Mesenchymal stem cell (in vitro differentiated cells and primary cell): ENCODE results near the gene OPCML.

Experiments
- DNase-seq: peaks from one replicate; pipeline ENCODE4 v3.0.0-alpha.2; 2013
- H2AFZ ChIP-seq: one replicate; pipeline ENCODE4 v1.6.1; 2013; ENCODE audit warnings: low read depth, mild to moderate bottlenecking, control low read depth, inconsistent platforms, low read length, moderate library complexity
- H2AK5ac ChIP-seq: 2 replicates; pipeline ENCODE4 v1.6.1; 2013; ENCODE audit warnings: low read length, moderate library complexity, mild to moderate bottlenecking, inconsistent platforms; ENCODE audit not compliant: severe bottlenecking
- H2BK120ac ChIP-seq: one replicate; pipeline ENCODE4 v1.6.1; 2013; ENCODE audit warnings: low read depth, mild to moderate bottlenecking, inconsistent platforms, low read length, moderate library complexity
- H2BK12ac ChIP-seq, 2 experiments: one replicate each; pipeline ENCODE4 v1.6.1; 2013; ENCODE audit warnings: inconsistent platforms in 2 of 2, low read length in 2 of 2, mild to moderate bottlenecking in 2 of 2, moderate library complexity in 2 of 2, control low read depth in 1 of 2
- H2BK15ac ChIP-seq: one replicate; pipeline ENCODE4 v1.6.1; 2013; ENCODE audit warnings: mild to moderate bottlenecking, low read depth, inconsistent platforms; ENCODE audit not compliant: poor library complexity, severe bottlenecking
- H2BK5ac ChIP-seq: 2 replicates; pipeline ENCODE4 v1.6.1; 2013; ENCODE audit warnings: low read depth, mild to moderate bottlenecking, low read length, control low read depth, inconsistent platforms; ENCODE audit not compliant: poor library complexity, severe bottlenecking
- H3K14ac ChIP-seq, 2 experiments: one replicate each; pipeline ENCODE4 v1.6.1; 2013; ENCODE audit warnings: inconsistent platforms in 2 of 2, low read length in 2 of 2, control low read depth in 1 of 2, mild to moderate bottlenecking in 1 of 2, moderate library complexity in 1 of 2
- H3K18ac ChIP-seq, 2 experiments: one replicate each; pipeline ENCODE4 v1.6.1; 2013; ENCODE audit warnings: inconsistent platforms in 2 of 2, low read length in 2 of 2, control low read depth in 1 of 2, low read depth in 1 of 2, mild to moderate bottlenecking in 1 of 2
- H3K23ac ChIP-seq, 2 experiments: one replicate each; pipeline ENCODE4 v1.6.1; 2013; ENCODE audit warnings: inconsistent platforms in 2 of 2, low read length in 2 of 2, mild to moderate bottlenecking in 2 of 2, moderate library complexity in 2 of 2, control low read depth in 1 of 2
- H3K27ac ChIP-seq: 2 replicates; pipeline ENCODE4 v1.5.1; 2013; ENCODE audit warnings: mild to moderate bottlenecking, moderate library complexity, low read length, control low read depth, inconsistent platforms; ENCODE audit not compliant: poor library complexity, severe bottlenecking
- H3K27me3 ChIP-seq, 2 experiments: 2 replicates each; pipeline versions ENCODE4 v1.6.1 to v1.7.0; 2013; ENCODE audit warnings: low read length in 2 of 2, mild to moderate bottlenecking in 2 of 2, moderate library complexity in 2 of 2, control low read depth in 1 of 2, inconsistent platforms in 1 of 2; ENCODE audit not compliant: control insufficient read depth in 1 of 2, insufficient read depth in 1 of 2
- H3K36me3 ChIP-seq, 2 experiments: 2 replicates each; pipeline versions ENCODE4 v1.6.1 to v1.7.0; 2013; ENCODE audit warnings: low read length in 2 of 2, control low read depth in 1 of 2, inconsistent platforms in 1 of 2, low read depth in 1 of 2, mild to moderate bottlenecking in 1 of 2; ENCODE audit not compliant: insufficient read depth in 2 of 2, control insufficient read depth in 1 of 2
- H3K4ac ChIP-seq, 2 experiments: one replicate each; pipeline ENCODE4 v1.6.1; 2013; ENCODE audit warnings: inconsistent platforms in 2 of 2, low read length in 2 of 2, mild to moderate bottlenecking in 2 of 2, moderate library complexity in 2 of 2, control low read depth in 1 of 2, low read depth in 1 of 2
- H3K4me1 ChIP-seq: 2 replicates; pipeline ENCODE4 v1.6.1; 2013; ENCODE audit warnings: low read depth, low read length, control low read depth; ENCODE audit not compliant: control insufficient read depth, insufficient read depth
- H3K4me2 ChIP-seq: 2 replicates; pipeline ENCODE4 v1.6.1; 2013; ENCODE audit warnings: low read length, mild to moderate bottlenecking, inconsistent platforms; ENCODE audit not compliant: poor library complexity, severe bottlenecking
- H3K4me3 ChIP-seq, 2 experiments: 2 replicates each; pipeline versions ENCODE4 v1.5.1 to v1.7.0; 2013; ENCODE audit warnings: low read length in 2 of 2, mild to moderate bottlenecking in 2 of 2, control low read depth in 1 of 2, low read depth in 1 of 2; ENCODE audit not compliant: insufficient read depth in 1 of 2
- H3K79me1 ChIP-seq: replicated peaks from 2 replicates; pipeline ENCODE4 v1.6.1; 2013; ENCODE audit warnings: mild to moderate bottlenecking, control low read depth, low read length, inconsistent platforms; ENCODE audit not compliant: poor library complexity, severe bottlenecking
- H3K9ac ChIP-seq: 2 replicates; pipeline ENCODE4 v1.7.0; 2013; ENCODE audit warnings: mild to moderate bottlenecking, low read length, moderate library complexity
- H3K9me3 ChIP-seq: 2 replicates; pipeline ENCODE4 v1.7.0; 2013; ENCODE audit warnings: mild to moderate bottlenecking, low read length; ENCODE audit not compliant: control insufficient read depth
- H4K8ac ChIP-seq: one replicate; pipeline ENCODE4 v1.6.1; 2013; ENCODE audit warnings: inconsistent platforms, mild to moderate bottlenecking, low read length, moderate library complexity
- H4K91ac ChIP-seq: one replicate; pipeline ENCODE4 v1.6.1; 2013; ENCODE audit warnings: mild to moderate bottlenecking, low read length, inconsistent platforms
- WGBS: methylation state at CpG from one replicate; pipeline ENCODE4 v1.1.7; 2013; ENCODE audit warnings: mixed read lengths; 5-methylcytosine and 5-hydroxymethylcytosine counted together

OPCML gene

GRCh38 chr11:132463295-132464002 is 1068.9 kb downstream of the OPCML start:
- Histone ChIP-seq H3K4me2 (no peak overlapping the region), H4K91ac (no peak overlapping the region), H2BK15ac (no peak overlapping the region), H3K9ac (no peak overlapping the region), H3K9me3 (peaks cover 3% of the 10 kb centered on the region), H3K4ac (no peak overlapping the region), H3K18ac (no peak overlapping the region), H3K4me3 (no peak overlapping the region), H2AFZ (no peak overlapping the region), H3K23ac (no peak overlapping the region), H3K27me3 (peaks cover 0 to 21% of the 10 kb centered on the region in 2 experiments), H2BK120ac (no peak overlapping the region), H3K14ac (no peak overlapping the region), H2AK5ac (no peak overlapping the region), H3K79me1 (no peaks in the 10 kb centered on the region), H2BK12ac (no peak overlapping the region), H3K27ac (no peak overlapping the region), H3K4me1 (no peaks in the 10 kb centered on the region), H4K8ac (no peak overlapping the region), H3K36me3 (no peaks in the 10 kb centered on the region), H2BK5ac (no peak overlapping the region)
- WGBS, result 82% methylated on average over 3 of the region's 3 CpGs
- no peak for DNase-seq

GRCh38 chr11:132459736-132460135 is 1072.6 kb downstream of the OPCML start:
- WGBS, result 80% methylated on average over 1 of the region's 1 CpG
- no peak overlapping the region for H2AK5ac ChIP-seq
- H3K79me1 ChIP-seq, result no peaks in the 10 kb centered on the region
- no peak overlapping the region for H3K4me3 ChIP-seq
- H2BK120ac ChIP-seq, result no peak overlapping the region
- no peak for DNase-seq
- H4K8ac ChIP-seq, result no peak overlapping the region
- no peak overlapping the region for H2BK12ac ChIP-seq
- no peak overlapping the region for H2BK5ac ChIP-seq
- no peak overlapping the region for H3K9ac ChIP-seq
- H2BK15ac ChIP-seq, result no peak overlapping the region
- no peak overlapping the region for H4K91ac ChIP-seq
- peaks cover 3% of the 10 kb centered on the region for H3K9me3 ChIP-seq
- H3K27me3 ChIP-seq, result peaks cover 0 to 24% of the 10 kb centered on the region in 2 experiments
- H3K36me3 ChIP-seq, result no peaks in the 10 kb centered on the region
- peaks cover 2% of the 10 kb centered on the region for H3K4me1 ChIP-seq
- no peak overlapping the region for H3K4ac ChIP-seq
- H3K14ac ChIP-seq, result no peak overlapping the region
- no peak overlapping the region for H3K4me2 ChIP-seq
- no peak overlapping the region for H3K27ac ChIP-seq
- H2AFZ ChIP-seq, result no peak overlapping the region
- no peak overlapping the region for H3K23ac ChIP-seq
- H3K18ac ChIP-seq, result no peak overlapping the region

- 20% methylated on average over 1 of the region's 2 CpGs for whole genome bisulfite sequencing
Measured at GRCh38 chr11:132457445-132457844, 1074.9 kb downstream of the OPCML start.

GRCh38 chr11:132456751-132457328 is 1075.5 kb downstream of the OPCML start:
- Histone ChIP-seq H3K4me1 (peaks cover 2% of the 10 kb centered on the region), H2BK5ac (no peak overlapping the region), H2AK5ac (no peak overlapping the region), H3K36me3 (no peaks in the 10 kb centered on the region), H3K27me3 (peaks cover 0 to 40% of the 10 kb centered on the region in 2 experiments), H3K4me2 (no peak overlapping the region), H2BK12ac (no peak overlapping the region), H3K4me3 (no peak overlapping the region), H4K91ac (no peak overlapping the region), H2BK15ac (no peak overlapping the region), H3K14ac (no peak overlapping the region), H3K9me3 (peaks cover 3% of the 10 kb centered on the region), H2BK120ac (no peak overlapping the region), H3K4ac (no peak overlapping the region), H3K79me1 (no peaks in the 10 kb centered on the region), H3K18ac (no peak overlapping the region), H4K8ac (no peak overlapping the region), H2AFZ (no peak overlapping the region), H3K23ac (no peak overlapping the region), H3K9ac (no peak overlapping the region), H3K27ac (no peak overlapping the region)
- no peak for DNase-seq
- 60% methylated on average over 8 of the region's 8 CpGs for WGBS

More at GRCh38 chr11:132457445-132457844, 1074.9 kb downstream of the OPCML start:
- Histone ChIP-seq H2BK15ac (no peak overlapping the region), H2BK120ac (no peak overlapping the region), H2AK5ac (no peak overlapping the region), H3K9ac (no peak overlapping the region), H2BK12ac (no peak overlapping the region), H4K8ac (no peak overlapping the region), H3K14ac (no peak overlapping the region), H3K4ac (no peak overlapping the region), H3K4me3 (no peak overlapping the region), H3K4me1 (peaks cover 2% of the 10 kb centered on the region), H3K18ac (no peak overlapping the region), H3K4me2 (no peak overlapping the region), H3K27me3 (peaks cover 0 to 34% of the 10 kb centered on the region in 2 experiments), H2AFZ (no peak overlapping the region), H4K91ac (no peak overlapping the region), H3K23ac (no peak overlapping the region), H3K9me3 (peaks cover 3% of the 10 kb centered on the region), H2BK5ac (no peak overlapping the region), H3K79me1 (no peaks in the 10 kb centered on the region), H3K36me3 (no peaks in the 10 kb centered on the region), H3K27ac (no peak overlapping the region)
- DNase-seq, result no peak
